ENCODE measurements around the gene SEC22A. TPM values are rescaled to one million over a fixed set of nuclear protein-coding genes. Genes with fewer than 3 reads are reported as not detected.

SEC22A gene
- total and polyA plus RNA-seq, 2 of the 8 experiments (the other 6 are each of a cell fraction or from before 2014, with no cell fraction given), result 10.6 to 17.1 TPM

GRCh38 chr3:123188058-123188457 lies 13.7 kb upstream of the SEC22A start:
- Histone ChIP-seq H2BK15ac (ENCODE audit: low read length) (no peak overlapping the region), H4K5ac (ENCODE audit: insufficient read length, low read depth, low read length) (no peak overlapping the region), H2AFZ (ENCODE audit: low read length) (no peak overlapping the region), H4K91ac (replicated peaks; ENCODE audit: insufficient read length, low read length) (no peak overlapping the region), H3K4ac (replicated peaks; ENCODE audit: insufficient read length, low read depth, low read length) (no peak overlapping the region), H2AK5ac (ENCODE audit: low read depth, low read length) (no peak overlapping the region), H3K9me3 (ENCODE audit: insufficient read depth in 2 of 2, low read depth in 1 of 2, low read length in 1 of 2) (no peaks in the 10 kb centered on the region), H3K56ac (replicated peaks; ENCODE audit: insufficient read length, low read depth, low read length) (no peak overlapping the region), H3K4me2 (ENCODE audit: insufficient read depth in 1 of 2, low read depth in 2 of 2, low read length in 2 of 2) (no peak overlapping the region), H3K79me1 (ENCODE audit: low read depth, low read length) (no peaks in the 10 kb centered on the region), H3K9ac (replicated peaks in 1 of 4; ENCODE audit: extremely low read depth in 1 of 4, low read depth in 3 of 4, low read length in 3 of 4) (no peak overlapping the region), H3K23ac (ENCODE audit: insufficient read length) (no peak overlapping the region), H3K4me1 (replicated peaks in 1 of 4; ENCODE audit: control insufficient read depth in 3 of 4, insufficient read depth in 4 of 4, low read length in 3 of 4) (no peaks in the 10 kb centered on the region), H3K14ac (ENCODE audit: insufficient read length) (no peak overlapping the region), H4K8ac (ENCODE audit: extremely low read depth, insufficient read depth, low read length) (no peak overlapping the region), H3K27me3 (replicated peaks in 1 of 4; ENCODE audit: control insufficient read depth in 3 of 4, extremely low read depth in 1 of 4, insufficient read depth in 3 of 4, low read length in 3 of 4) (no peaks in the 10 kb centered on the region), H3K18ac (ENCODE audit: extremely low read depth, low read length) (no peak overlapping the region), H4K20me1 (replicated peaks in 1 of 2; ENCODE audit: control insufficient read depth in 1 of 2, insufficient read depth in 2 of 2, low read length in 2 of 2) (no peaks in the 10 kb centered on the region), H3K36me3 (ENCODE audit: control insufficient read depth in 2 of 4, insufficient read depth in 4 of 4, low read length in 3 of 4) (no peaks in the 10 kb centered on the region), H3K4me3 (ENCODE audit: extremely low read depth in 1 of 4, insufficient read depth in 2 of 4, low read depth in 3 of 4, low read length in 4 of 4) (no peak overlapping the region), H3K27ac (ENCODE audit: low read depth, low read length) (no peak overlapping the region), H2BK20ac (ENCODE audit: low read length) (no peak overlapping the region), H2BK120ac (replicated peaks; ENCODE audit: low read depth, low read length) (no peak overlapping the region), H3K79me2 (ENCODE audit: control insufficient read depth in 1 of 2, insufficient read depth in 2 of 2, low read length in 2 of 2) (no peaks in the 10 kb centered on the region), H2BK5ac (ENCODE audit: low read depth, low read length) (no peak overlapping the region), H2BK12ac (ENCODE audit: low read depth, low read length) (no peak overlapping the region), H3K23me2 (ENCODE audit: low read depth, low read length) (no peaks in the 10 kb centered on the region)
- no peak for FAIRE-seq
- DNase-seq (ENCODE audit: low read depth in 1 of 2, low spot score in 2 of 2), result no peak
- ChIA-PET CTCF (ENCODE audit: partially characterized antibody) (interaction anchor here (1.1 kb wide), 1 partner anchor 9 kb away, joined by 3 read pairs; no protein-coding TSS in a partner anchor), POLR2A (ENCODE audit: partially characterized antibody) (interaction anchor here (1.0 kb wide), 1 partner anchor 13 kb away, joined by 3 read pairs; the partner anchor contains the start of gene SEC22A)
- TF ChIP-seq EGR1 (IDR thresholded peaks at IDR 0.05; ENCODE audit: borderline replicate concordance, low read depth, low read length), result no peak
- peak; percentile 70; the same call in 1 of the 2 replicates for TF ChIP-seq CEBPB (IDR thresholded peaks at IDR 0.05; ENCODE audit: low read depth, low read length)
- 93% methylated on average over 6 of the region's 6 CpGs; no CpG with 5 or more reads in 1 of the 2 experiments for WGBS, 2 experiments (ENCODE audit: extremely low coverage in 1 of 2, insufficient coverage in 1 of 2, insufficient read length in 1 of 2, insufficient replicate concordance in 2 of 2, low coverage in 1 of 2, low lambda C conversion rate in 2 of 2, missing lambda C conversion rate in 1 of 2)
